Upper lobe of left lung (tissue), 6 donors: ENCODE results near the gene TOPBP1. TPM values are rescaled to one million over a fixed set of nuclear protein-coding genes. Genes with fewer than 3 reads are reported as not detected.

Source experiments
- ATAC-seq, 2 donors: fragments of 200-7000 bp; cut with Tn5 transposase; one replicate each; pipeline ENCODE4 v1.9.1; 2022; ENCODE audit warnings: mild to moderate bottlenecking in 2 of 2, moderate library complexity in 2 of 2; ENCODE audit not compliant: low FRiP score in 2 of 2
- DNase-seq, 2 donors: peaks; one replicate each; pipeline ENCODE4 v3.0.0-alpha.2; 2019 to 2020
- H3K27ac ChIP-seq, 4 donors: fragments of 200-600 bp; sonication (generic); one replicate each; pipeline ENCODE4 v1.5.1; 2016 to 2019
- H3K27me3 ChIP-seq, 4 donors: fragments of 200-600 bp; sonication (generic); one replicate each; pipeline ENCODE4 v1.5.1; 2017 to 2019
- H3K36me3 ChIP-seq, 4 donors: fragments of 200-600 bp; sonication (generic); one replicate each; pipeline ENCODE4 v1.5.1; 2016 to 2019
- H3K4me1 ChIP-seq, 4 donors: fragments of 200-600 bp; sonication (generic); one replicate each; pipeline ENCODE4 v1.5.1; 2018 to 2019
- H3K4me3 ChIP-seq, 4 donors: fragments of 200-600 bp; sonication (generic); one replicate each; pipeline ENCODE4 v1.5.1; 2017 to 2019; ENCODE audit warnings: mild to moderate bottlenecking in 2 of 4, moderate library complexity in 1 of 4
- H3K9me3 ChIP-seq, 4 donors: fragments of 200-600 bp; sonication (generic); one replicate each; pipeline ENCODE4 v1.5.1; 2018 to 2019
- CTCF ChIP-seq, 6 experiments: fragments of 450-650 bp in 4 of 6; fragments of 200-600 bp in 2 of 6; sonication (generic) in 2 of 6; IDR thresholded peaks; one replicate each; pipeline ENCODE4 v1.5.1; 2016 to 2019; ENCODE audit warnings: antibody characterized with exemption in 6 of 6
- EP300 ChIP-seq, 4 donors: sonication (generic); formaldehyde crosslinking; IDR thresholded peaks; one replicate each; pipeline ENCODE4 v1.5.1; 2017; ENCODE audit warnings: antibody characterized with exemption in 4 of 4, control low read depth in 2 of 4
- POLR2A ChIP-seq, 4 donors: fragments of 450-650 bp; IDR thresholded peaks; one replicate each; pipeline ENCODE4 v1.5.1; 2016 to 2017; ENCODE audit warnings: antibody characterized with exemption in 4 of 4, mild to moderate bottlenecking in 2 of 4
- POLR2AphosphoS5 ChIP-seq, 2 donors: sonication (generic); formaldehyde crosslinking; IDR thresholded peaks; one replicate each; pipeline ENCODE4 v1.5.1; 2017; ENCODE audit warnings: antibody characterized with exemption in 2 of 2
- WGBS, 2 donors: methylation state at CpG; one replicate each; pipeline ENCODE4 v1.1.5; 2017 to 2018; 5-methylcytosine and 5-hydroxymethylcytosine counted together
- total RNA-seq, 6 donors: library from RNA; depleted of rRNA in 4 of 6; stranded (reverse); fragments of >200 nt in 4 of 6; gene quantifications; one replicate each; pipeline versions ENCODE4 v1.1.0 to v1.2.1, GENCODE V29; 2016 to 2021
- donor health status: DM: no; HTN: no; CAD: no; lungs with moderate emphysema.
- donor health status: DM: no; HTN: yes; CAD: no; lungs with severe emphysema.

The TOPBP1 gene
- total RNA-seq = 10 to 100 TPM; 16.4 to 46.8 (median 22.4) TPM

GRCh38 chr3:133661454-133662277 is at the start of gene TOPBP1:
TOPBP1 (minus strand) TSS chr3:133661941; CDS start chr3:133661127, 814 bp downstream.
- H3K27ac ChIP-seq = peak within 1 kb of the TSS; percentile 81 to 93 (median 89)
- peaks cover 0 to 25% (median 9%) of the 10 kb centered on the region in 4 donors for H3K36me3 ChIP-seq
- no peaks in the 10 kb centered on the region for H3K9me3 ChIP-seq
- H3K27me3 ChIP-seq = no peaks in the 10 kb centered on the region
- ATAC-seq (peak; percentile 82 to 96), DNase-seq (peak; percentile 87 to 97)
- 0 to 2% methylated on average over 12 to 57 of the region's 58 CpGs for WGBS, 2 donors
- H3K4me1 ChIP-seq = peaks cover 11 to 21% (median 16%) of the 10 kb centered on the region in 4 donors
- TF ChIP-seq POLR2AphosphoS5 (IDR thresholded peaks at IDR 0.05) = peak; percentile 73 to 81
- peak in 2 of 4 donors; percentile 36 to 54 for TF ChIP-seq POLR2A (IDR thresholded peaks at IDR 0.05)
- TF ChIP-seq EP300 (IDR thresholded peaks at IDR 0.05) = no peak
- no peak for TF ChIP-seq CTCF (IDR thresholded peaks at IDR 0.05)
- H3K4me3 ChIP-seq = peak within 1 kb of the TSS; percentile 83 to 95 (median 91)

- Histone ChIP-seq H3K4me1 (no peaks in the 10 kb centered on the region), H3K36me3 (no peaks in the 10 kb centered on the region), H3K27me3 (no peaks in the 10 kb centered on the region), H3K27ac (no peak overlapping the region), H3K9me3 (no peaks in the 10 kb centered on the region), H3K4me3 (no peak overlapping the region)
- TF ChIP-seq EP300 (IDR thresholded peaks at IDR 0.05) = no peak
- no peak for TF ChIP-seq POLR2A (IDR thresholded peaks at IDR 0.05)
- no peak for TF ChIP-seq CTCF (IDR thresholded peaks at IDR 0.05)
- TF ChIP-seq POLR2AphosphoS5 (IDR thresholded peaks at IDR 0.05) = no peak
- DNase-seq (no peak), ATAC-seq (no peak)
- 66 to 71% methylated on average over 4 of the region's 4 CpGs for WGBS, 2 donors
Measured at GRCh38 chr3:133711013-133711412, 49.3 kb upstream of the TOPBP1 start.

- Histone ChIP-seq H3K4me1 (no peaks in the 10 kb centered on the region), H3K4me3 (no peak overlapping the region), H3K27ac (no peak overlapping the region), H3K9me3 (no peaks in the 10 kb centered on the region), H3K36me3 (no peaks in the 10 kb centered on the region), H3K27me3 (no peaks in the 10 kb centered on the region)
- TF ChIP-seq EP300 (IDR thresholded peaks at IDR 0.05) (no peak), POLR2A (IDR thresholded peaks at IDR 0.05) (no peak), POLR2AphosphoS5 (IDR thresholded peaks at IDR 0.05) (no peak), CTCF (IDR thresholded peaks at IDR 0.05) (no peak)
- 77 to 89% methylated on average over 3 of the region's 3 CpGs for WGBS, 2 donors
- ATAC-seq (no peak), DNase-seq (no peak)
Measured at GRCh38 chr3:133709139-133709750, 47.5 kb upstream of the TOPBP1 start.

GRCh38 chr3:133706033-133706432 is 44.3 kb upstream of the TOPBP1 start:
- DNase-seq = no peak
- Histone ChIP-seq H3K9me3 (no peaks in the 10 kb centered on the region), H3K36me3 (no peaks in the 10 kb centered on the region), H3K27me3 (no peaks in the 10 kb centered on the region), H3K4me3 (no peak overlapping the region), H3K4me1 (no peaks in the 10 kb centered on the region), H3K27ac (no peak overlapping the region)
- WGBS, 2 donors = 77 to 88% methylated on average over 4 of the region's 4 CpGs
- no peak for ATAC-seq
- TF ChIP-seq POLR2A (IDR thresholded peaks at IDR 0.05) = no peak
- no peak for TF ChIP-seq EP300 (IDR thresholded peaks at IDR 0.05)
- TF ChIP-seq CTCF (IDR thresholded peaks at IDR 0.05) = no peak
- TF ChIP-seq POLR2AphosphoS5 (IDR thresholded peaks at IDR 0.05) = no peak
